Suprapubic skin (tissue), 4 donors: ENCODE measurements around the gene NPHP1. TPM values are rescaled to one million over a fixed set of nuclear protein-coding genes. Genes with fewer than 3 reads are reported as not detected.
"Not testable (repeated sequence)": the region's sequence is repeated elsewhere in the genome, so short reads cannot be mapped to it uniquely, and the experiment has no call there.

Source experiments
- DNase-seq, 2 donors: peaks; one replicate each; pipeline ENCODE4 v3.0.0-alpha.2; 2019; ENCODE audit warnings: low spot score in 2 of 2
- H3K27ac ChIP-seq: fragments of 200-600 bp; sonication (generic); one replicate; pipeline ENCODE4 v1.5.1; 2019
- H3K27me3 ChIP-seq: fragments of 200-600 bp; sonication (generic); one replicate; pipeline ENCODE4 v1.5.1; 2019
- H3K36me3 ChIP-seq: fragments of 200-600 bp; sonication (generic); one replicate; pipeline ENCODE4 v1.5.1; 2019
- H3K4me1 ChIP-seq: fragments of 200-600 bp; sonication (generic); one replicate; pipeline ENCODE4 v1.5.1; 2019
- H3K4me3 ChIP-seq: fragments of 200-600 bp; sonication (generic); one replicate; pipeline ENCODE4 v1.5.1; 2019; ENCODE audit warnings: mild to moderate bottlenecking
- H3K9me3 ChIP-seq: fragments of 200-600 bp; sonication (generic); one replicate; pipeline ENCODE4 v1.5.1; 2019
- EP300 ChIP-seq: sonication (generic); formaldehyde crosslinking; IDR thresholded peaks from one replicate; pipeline ENCODE4 v1.6.1; 2017; ENCODE audit warnings: antibody characterized with exemption
- POLR2A ChIP-seq, 2 donors: fragments of 450-650 bp; IDR thresholded peaks; one replicate each; pipeline ENCODE4 v1.6.1; 2017; ENCODE audit warnings: antibody characterized with exemption in 2 of 2, mild to moderate bottlenecking in 2 of 2, moderate library complexity in 2 of 2
- POLR2AphosphoS5 ChIP-seq, 3 donors: sonication (generic); formaldehyde crosslinking; IDR thresholded peaks; one replicate each; pipeline ENCODE4 v1.6.1; 2017; ENCODE audit warnings: antibody characterized with exemption in 3 of 3
- WGBS: methylation state at CpG from one replicate; pipeline ENCODE4 v1.1.5; 2018; 5-methylcytosine and 5-hydroxymethylcytosine counted together
- total RNA-seq, 4 donors: library from RNA; depleted of rRNA; stranded (reverse); fragments of >200 nt; gene quantifications; one replicate each; pipeline ENCODE4 v1.1.0, GENCODE V29; 2016
- TF ChIP-seq, protein P1 (sequence below), 2 donors: fragments of 200-600 bp in 1 of 2; fragments of 450-650 bp in 1 of 2; sonication (generic) in 1 of 2; IDR thresholded peaks; one replicate each; pipeline ENCODE4 v1.5.1; 2016 to 2019; ENCODE audit warnings: antibody characterized with exemption in 2 of 2, mild to moderate bottlenecking in 1 of 2, moderate library complexity in 1 of 2

NPHP1 gene
- total RNA-seq, 4 donors from 2014 or later, result 1.9 to 6.5 (median 3.2) TPM

DNA sequence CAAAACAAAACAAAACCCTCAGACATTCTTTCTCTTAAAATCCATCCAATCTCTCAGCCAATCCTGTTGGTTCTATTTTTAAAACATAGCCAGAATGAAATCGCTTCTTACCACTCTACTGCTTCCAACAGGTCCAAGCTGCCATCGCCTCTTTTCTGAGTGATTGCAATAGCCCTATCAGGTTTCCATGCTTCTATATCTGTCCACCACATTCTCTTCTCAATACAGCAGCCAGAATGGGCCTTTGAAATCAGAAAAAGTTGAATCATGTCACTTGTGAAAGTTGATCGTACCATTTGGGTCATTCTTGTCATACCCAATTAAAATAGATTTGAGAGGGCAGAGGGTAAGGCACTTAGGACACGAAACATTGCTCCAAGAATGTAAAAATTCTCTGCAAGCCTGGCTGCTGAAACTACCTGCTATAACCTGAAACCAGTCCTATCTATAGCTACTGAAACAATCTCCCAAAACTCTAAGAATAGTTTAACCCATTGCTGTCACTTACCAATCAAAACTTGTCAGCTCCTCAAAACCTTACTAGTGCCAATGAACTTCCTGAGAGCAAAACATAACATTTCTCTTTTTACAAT is 10.8 kb upstream of the NPHP1 start:
- WGBS, result 78% methylated on average over 4 of the region's 4 CpGs
- Histone ChIP-seq H3K4me3 (no peak overlapping the region), H3K36me3 (peaks cover 3% of the 10 kb centered on the region), H3K27ac (no peak overlapping the region), H3K27me3 (no peaks in the 10 kb centered on the region), H3K9me3 (no peaks in the 10 kb centered on the region), H3K4me1 (peaks cover 17% of the 10 kb centered on the region)
- TF ChIP-seq, protein P1, sequence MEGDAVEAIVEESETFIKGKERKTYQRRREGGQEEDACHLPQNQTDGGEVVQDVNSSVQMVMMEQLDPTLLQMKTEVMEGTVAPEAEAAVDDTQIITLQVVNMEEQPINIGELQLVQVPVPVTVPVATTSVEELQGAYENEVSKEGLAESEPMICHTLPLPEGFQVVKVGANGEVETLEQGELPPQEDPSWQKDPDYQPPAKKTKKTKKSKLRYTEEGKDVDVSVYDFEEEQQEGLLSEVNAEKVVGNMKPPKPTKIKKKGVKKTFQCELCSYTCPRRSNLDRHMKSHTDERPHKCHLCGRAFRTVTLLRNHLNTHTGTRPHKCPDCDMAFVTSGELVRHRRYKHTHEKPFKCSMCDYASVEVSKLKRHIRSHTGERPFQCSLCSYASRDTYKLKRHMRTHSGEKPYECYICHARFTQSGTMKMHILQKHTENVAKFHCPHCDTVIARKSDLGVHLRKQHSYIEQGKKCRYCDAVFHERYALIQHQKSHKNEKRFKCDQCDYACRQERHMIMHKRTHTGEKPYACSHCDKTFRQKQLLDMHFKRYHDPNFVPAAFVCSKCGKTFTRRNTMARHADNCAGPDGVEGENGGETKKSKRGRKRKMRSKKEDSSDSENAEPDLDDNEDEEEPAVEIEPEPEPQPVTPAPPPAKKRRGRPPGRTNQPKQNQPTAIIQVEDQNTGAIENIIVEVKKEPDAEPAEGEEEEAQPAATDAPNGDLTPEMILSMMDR (IDR thresholded peaks at IDR 0.05), result no peak
- TF ChIP-seq POLR2A (IDR thresholded peaks at IDR 0.05) (no peak), EP300 (no peak), POLR2AphosphoS5 (IDR thresholded peaks at IDR 0.05) (no peak)
- no peak for DNase-seq

DNA sequence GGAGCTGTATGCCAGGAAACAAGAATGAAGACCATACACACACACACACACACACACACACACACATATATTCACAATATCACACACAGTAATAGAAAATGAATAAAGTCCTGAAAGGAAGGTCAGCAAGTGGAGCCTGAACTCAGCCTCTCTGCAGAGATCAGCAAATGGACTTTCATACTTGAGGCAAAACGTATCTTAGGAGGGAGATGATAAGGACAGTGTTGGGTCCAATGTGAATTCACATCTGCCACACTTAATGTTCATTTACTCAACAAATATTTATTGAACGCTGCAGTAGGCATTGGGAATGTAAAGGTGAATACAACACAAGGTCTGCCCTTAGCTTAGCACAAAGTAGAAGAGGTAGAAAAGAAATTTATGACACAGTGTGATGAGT is 10.3 kb upstream of the NPHP1 start:
- Histone ChIP-seq H3K27ac (no peak overlapping the region), H3K27me3 (no peaks in the 10 kb centered on the region), H3K36me3 (peaks cover 8% of the 10 kb centered on the region), H3K4me1 (peaks cover 19% of the 10 kb centered on the region), H3K9me3 (no peaks in the 10 kb centered on the region), H3K4me3 (no peak overlapping the region)
- TF ChIP-seq, protein P1 (IDR thresholded peaks at IDR 0.05), result no peak
- TF ChIP-seq EP300 (no peak), POLR2AphosphoS5 (IDR thresholded peaks at IDR 0.05) (no peak), POLR2A (IDR thresholded peaks at IDR 0.05) (no peak)
- DNase-seq, result no peak
- WGBS, result 64% methylated on average over 2 of the region's 2 CpGs

DNA sequence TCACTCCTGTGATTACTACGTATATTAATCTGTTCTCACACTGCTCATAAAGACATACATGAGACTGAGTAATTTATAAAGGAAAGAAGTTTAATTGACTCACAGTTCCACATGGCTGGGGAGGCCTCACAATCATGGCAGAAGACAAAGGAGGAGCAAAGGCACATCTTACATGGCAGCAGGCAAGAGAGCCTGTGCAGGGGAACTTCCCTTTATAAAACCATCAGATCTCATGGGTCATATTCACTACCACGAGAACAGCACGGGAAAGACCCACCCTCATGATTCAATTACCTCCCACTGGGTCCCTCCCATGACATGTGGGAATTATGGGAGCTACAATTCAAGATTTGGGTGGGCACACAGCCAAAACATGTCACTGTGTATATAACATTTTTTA is 8.7 kb upstream of the NPHP1 start:
- not testable (repeated sequence) for H3K9me3 ChIP-seq, H3K27ac ChIP-seq, H3K27me3 ChIP-seq, H3K4me3 ChIP-seq, DNase-seq
- H3K36me3 ChIP-seq, result peaks cover 10% of the 10 kb centered on the region
- H3K4me1 ChIP-seq, result peaks cover 16% of the 10 kb centered on the region
- WGBS, result 84% methylated on average over 3 of the region's 3 CpGs

DNA sequence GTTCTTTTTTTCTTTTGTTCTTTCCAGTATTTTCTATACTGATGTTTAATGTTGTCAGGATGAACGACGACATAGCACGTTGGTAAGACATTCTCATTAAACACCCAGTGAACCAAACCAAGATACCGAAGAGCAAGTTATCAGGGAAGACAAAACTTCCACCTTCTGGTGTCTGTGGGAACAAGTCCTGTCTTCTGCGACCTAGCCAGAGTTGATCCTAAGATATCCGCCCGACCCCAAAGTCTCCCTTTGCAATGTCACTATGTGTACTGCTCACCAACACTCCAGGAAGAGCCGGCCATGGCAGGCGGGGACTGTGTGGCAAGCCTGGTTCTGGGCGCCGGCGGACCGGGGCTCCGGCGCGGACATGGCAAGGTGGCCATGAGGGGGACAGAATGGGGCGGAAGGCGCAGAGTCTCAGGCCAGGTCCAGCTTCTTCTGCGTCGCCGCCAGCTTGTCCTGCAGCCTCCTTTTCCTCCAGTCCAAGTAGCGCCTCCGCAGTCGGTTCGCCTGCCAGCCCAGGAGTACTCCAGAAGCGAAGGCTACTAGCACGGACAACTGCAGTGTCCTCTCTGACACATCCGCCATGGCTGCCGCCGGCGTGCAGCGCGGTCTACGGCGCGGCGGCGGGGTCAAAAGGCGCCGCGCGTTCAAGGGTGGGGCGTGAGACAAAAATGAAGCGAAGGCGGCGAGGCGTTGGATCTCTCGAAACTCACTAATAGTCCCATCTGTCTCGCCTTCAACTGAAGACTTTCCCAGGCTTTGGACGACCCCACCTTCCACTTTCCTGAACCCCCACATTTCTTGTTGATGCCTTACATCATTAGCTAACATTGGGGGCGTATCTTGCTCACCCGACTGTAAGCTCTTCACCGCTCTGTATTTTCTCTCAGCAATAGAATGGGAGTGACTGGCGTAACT is 7.4 kb upstream of the NPHP1 start, which contains the start of gene MTLN:
MTLN (minus strand) TSS at position 610 of the 921 bp plus-strand sequence; CDS start at position 588, 22 bp downstream.
- no peak for TF ChIP-seq EP300
- peak in 1 of 2 donors; percentile 46 for TF ChIP-seq POLR2A (IDR thresholded peaks at IDR 0.05)
- TF ChIP-seq POLR2AphosphoS5 (IDR thresholded peaks at IDR 0.05), result peak in 2 of 3 donors; percentile 71 to 98
- TF ChIP-seq, protein P1 (IDR thresholded peaks at IDR 0.05), result no peak
- Histone ChIP-seq H3K27me3 (no peaks in the 10 kb centered on the region), H3K4me1 (peaks cover 16% of the 10 kb centered on the region), H3K27ac (peak within 1 kb of the TSS; percentile 88), H3K4me3 (peak within 1 kb of the TSS; percentile 82), H3K36me3 (peaks cover 10% of the 10 kb centered on the region), H3K9me3 (no peaks in the 10 kb centered on the region)
- DNase-seq, result peak in 1 of 2 donors; percentile 73
- WGBS, result 7% methylated on average over 54 of the region's 54 CpGs

DNA sequence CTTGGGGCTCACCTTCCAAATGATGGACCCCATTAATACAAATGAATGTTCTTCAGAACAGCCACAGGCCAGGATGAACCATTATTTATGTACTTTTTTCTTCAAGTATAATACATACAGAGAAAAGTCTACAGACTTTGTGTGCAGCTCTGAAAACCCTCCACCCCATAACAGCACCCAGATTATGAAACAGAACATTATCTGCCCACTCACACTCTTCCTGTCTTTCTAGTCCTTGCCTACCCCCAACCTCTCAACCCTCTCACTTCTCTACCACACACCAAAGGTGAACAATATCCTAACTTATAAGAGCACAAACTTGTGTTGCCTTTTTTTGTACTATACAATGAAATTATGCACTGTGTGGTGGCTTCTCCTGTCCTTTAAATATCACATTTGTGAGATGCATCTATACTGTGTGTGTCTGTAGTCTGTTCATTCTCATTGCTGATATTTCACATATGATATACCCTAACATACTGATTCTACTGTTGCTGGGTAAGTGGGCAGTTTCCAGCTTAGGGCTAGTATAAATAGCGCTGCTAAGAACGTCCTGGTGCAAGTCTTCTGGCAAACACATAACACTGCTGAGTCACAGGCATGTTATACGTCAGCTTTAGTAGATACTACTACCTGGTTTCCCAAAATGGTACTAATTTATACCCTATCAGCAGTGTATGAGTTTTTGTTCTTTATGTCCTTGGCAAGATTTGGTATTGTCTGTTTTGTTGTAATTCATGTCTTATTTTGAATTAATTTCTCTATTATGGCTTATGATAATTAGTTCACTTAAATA is 1.0 kb upstream of the NPHP1 start:
- H3K27me3 ChIP-seq, result no peaks in the 10 kb centered on the region
- H3K4me1 ChIP-seq, result peaks cover 19% of the 10 kb centered on the region
- 42% methylated on average over 3 of the region's 3 CpGs for WGBS
- no peaks in the 10 kb centered on the region for H3K9me3 ChIP-seq
- peak overlapping the region; percentile 75 for H3K4me3 ChIP-seq
- no peak for TF ChIP-seq POLR2A (IDR thresholded peaks at IDR 0.05)
- no peak for TF ChIP-seq EP300
- TF ChIP-seq, protein P1 (IDR thresholded peaks at IDR 0.05), result no peak
- TF ChIP-seq POLR2AphosphoS5 (IDR thresholded peaks at IDR 0.05), result no peak
- DNase-seq, result no peak
- H3K27ac ChIP-seq, result no peak overlapping the region
- H3K36me3 ChIP-seq, result peaks cover 9% of the 10 kb centered on the region
